ENCODE data around the gene LIPJ. TPM values are rescaled to one million over a fixed set of nuclear protein-coding genes. Genes with fewer than 3 reads are reported as not detected.

Gene LIPJ
- total RNA-seq, 2 experiments from 2014 or later, result 0.06 TPM; not detected in 1

- no TSS peak for BruUV-seq (replicated peaks)
These were observed 6.3 kb downstream of the LIPJ start for GRCh38 chr10:88592906-88593305.

GRCh38 chr10:88594482-88594881 is 7.9 kb downstream of the LIPJ start:
- Histone ChIP-seq H3K27ac (ENCODE audit: low read depth, low read length, poor library complexity, severe bottlenecking) (no peak overlapping the region), H3K9me3 (ENCODE audit: low read length) (no peaks in the 10 kb centered on the region), H3K4me3 (ENCODE audit: low read depth, low read length, poor library complexity, severe bottlenecking) (no peak overlapping the region), H3K36me3 (ENCODE audit: insufficient read depth, low read length) (no peaks in the 10 kb centered on the region), H3K79me2 (ENCODE audit: insufficient read depth, low read depth, low read length) (no peaks in the 10 kb centered on the region), H3K4me1 (ENCODE audit: insufficient read depth, low read length, poor library complexity, severe bottlenecking) (no peaks in the 10 kb centered on the region), H4K20me1 (ENCODE audit: insufficient read depth, low read length) (no peaks in the 10 kb centered on the region), H3K9me2 (ENCODE audit: insufficient read depth, low read length) (no peaks in the 10 kb centered on the region), H2AFZ (ENCODE audit: low read length) (no peak overlapping the region), H3K4me2 (ENCODE audit: low read length) (no peak overlapping the region)
- TF ChIP-seq CTCF (conservative IDR thresholded peaks at IDR 0.05; ENCODE audit: low read length) (no peak), EZH2phosphoT487 (IDR thresholded peaks at IDR 0.05; ENCODE audit: borderline replicate concordance, low read depth, low read length) (no peak)
- POLR2A ChIA-PET, result interaction anchor here (0.6 kb wide), 1 partner anchor 951 kb away, joined by 3 read pairs; no protein-coding TSS in a partner anchor
- CTCF ChIA-PET (ENCODE audit: unreplicated experiment), result no interaction called here
- no peak for DNase-seq (ENCODE audit: low spot score)
- intact Hi-C loops (cut with micrococcal nuclease; ENCODE audit: unreplicated experiment), result no loop called here
- BruUV-seq (replicated peaks), result no TSS peak

More at GRCh38 chr10:88592906-88593305, 6.3 kb downstream of the LIPJ start:
- POLR2A ChIA-PET, result interaction anchor here (0.9 to 1.4 kb wide), 2 partner anchors 10 to 11 kb away, joined by 3 read pairs; partner anchors contain the start of gene RNLS
- no peak overlapping the region for H3K4me3 ChIP-seq (ENCODE audit: low read depth, low read length, poor library complexity, severe bottlenecking)
- no peaks in the 10 kb centered on the region for H3K36me3 ChIP-seq (ENCODE audit: insufficient read depth, low read length)
- no peak for DNase-seq (ENCODE audit: low spot score)
- no peaks in the 10 kb centered on the region for H4K20me1 ChIP-seq (ENCODE audit: insufficient read depth, low read length)
- no peak overlapping the region for H3K27ac ChIP-seq (ENCODE audit: low read depth, low read length, poor library complexity, severe bottlenecking)
- no peak overlapping the region for H3K4me2 ChIP-seq (ENCODE audit: low read length)
- no peaks in the 10 kb centered on the region for H3K79me2 ChIP-seq (ENCODE audit: insufficient read depth, low read depth, low read length)
- intact Hi-C loops (cut with micrococcal nuclease; ENCODE audit: unreplicated experiment), result no loop called here
- no peaks in the 10 kb centered on the region for H3K9me3 ChIP-seq (ENCODE audit: low read length)
- H3K9me2 ChIP-seq (ENCODE audit: insufficient read depth, low read length), result no peaks in the 10 kb centered on the region
- H3K4me1 ChIP-seq (ENCODE audit: insufficient read depth, low read length, poor library complexity, severe bottlenecking), result no peaks in the 10 kb centered on the region
- TF ChIP-seq EZH2phosphoT487 (IDR thresholded peaks at IDR 0.05; ENCODE audit: borderline replicate concordance, low read depth, low read length) (no peak), CTCF (conservative IDR thresholded peaks at IDR 0.05; ENCODE audit: low read length) (no peak)
- no peak overlapping the region for H2AFZ ChIP-seq (ENCODE audit: low read length)
- CTCF ChIA-PET (ENCODE audit: unreplicated experiment), result no interaction called here

GRCh38 chr10:88598055-88598454 is 11.5 kb downstream of the LIPJ start:
- DNase-seq (ENCODE audit: low spot score), result no peak
- no peaks in the 10 kb centered on the region for H3K9me2 ChIP-seq (ENCODE audit: insufficient read depth, low read length)
- no peaks in the 10 kb centered on the region for H3K36me3 ChIP-seq (ENCODE audit: insufficient read depth, low read length)
- no peak overlapping the region for H3K27ac ChIP-seq (ENCODE audit: low read depth, low read length, poor library complexity, severe bottlenecking)
- TF ChIP-seq EZH2phosphoT487 (IDR thresholded peaks at IDR 0.05; ENCODE audit: borderline replicate concordance, low read depth, low read length) (no peak), CTCF (conservative IDR thresholded peaks at IDR 0.05; ENCODE audit: low read length) (no peak)
- H3K4me3 ChIP-seq (ENCODE audit: low read depth, low read length, poor library complexity, severe bottlenecking), result no peak overlapping the region
- no TSS peak for BruUV-seq (replicated peaks)
- H4K20me1 ChIP-seq (ENCODE audit: insufficient read depth, low read length), result no peaks in the 10 kb centered on the region
- no peaks in the 10 kb centered on the region for H3K4me1 ChIP-seq (ENCODE audit: insufficient read depth, low read length, poor library complexity, severe bottlenecking)
- POLR2A ChIA-PET, result interaction anchor here (0.9 kb wide), 1 partner anchor 609 kb away, joined by 3 read pairs; the partner anchor contains the start of gene CH25H
- no peak overlapping the region for H2AFZ ChIP-seq (ENCODE audit: low read length)
- CTCF ChIA-PET (ENCODE audit: unreplicated experiment), result no interaction called here
- H3K4me2 ChIP-seq (ENCODE audit: low read length), result no peak overlapping the region
- H3K79me2 ChIP-seq (ENCODE audit: insufficient read depth, low read depth, low read length), result no peaks in the 10 kb centered on the region
- intact Hi-C loops (cut with micrococcal nuclease; ENCODE audit: unreplicated experiment), result no loop called here
- no peaks in the 10 kb centered on the region for H3K9me3 ChIP-seq (ENCODE audit: low read length)

All from OCI-LY7 (cell line).